ENCODE results near the gene PTMS.

- no peak for TF ChIP-seq POLR2A (IDR thresholded peaks at IDR 0.05)
- TF ChIP-seq CTCF (IDR thresholded peaks at IDR 0.05), result no peak
Measured at GRCh38 chr12:6790496-6791150, 24.5 kb downstream of the PTMS start.

Measured in testis (tissue), 2 donors.